Body of pancreas (tissue), 4 donors: Measurements from ENCODE around the gene GPS1. TPM values are rescaled to one million over a fixed set of nuclear protein-coding genes. Genes with fewer than 3 reads are reported as not detected.

Source experiments
- ATAC-seq: fragments of 150-250 bp; one replicate; pipeline ENCODE4 v1.9.1; 2016
- DNase-seq, 4 donors: peaks; one replicate each; pipeline ENCODE4 v3.0.0-alpha.2; 2019
- H3K27ac ChIP-seq, 4 donors: fragments of 200-600 bp; sonication (generic); 1 replicate in 3 of 4; 2 replicates in 1 of 4; pipeline versions ENCODE4 v1.5.1 to v1.6.1; 2016 to 2019; ENCODE audit warnings: mild to moderate bottlenecking in 1 of 4, mixed read lengths in 1 of 4, moderate library complexity in 1 of 4
- H3K27me3 ChIP-seq, 2 donors: fragments of 200-600 bp; sonication (generic); one replicate each; pipeline ENCODE4 v1.6.0; 2016; ENCODE audit warnings: mild to moderate bottlenecking in 1 of 2
- H3K36me3 ChIP-seq, 2 donors: fragments of 200-600 bp; sonication (generic); replicated peaks in 1 of 2; 2 replicates each; pipeline ENCODE4 v1.5.1; 2016; ENCODE audit warnings: low read depth in 2 of 2; ENCODE audit not compliant: insufficient read depth in 1 of 2
- H3K4me1 ChIP-seq: fragments of 200-600 bp; sonication (generic); one replicate; pipeline ENCODE4 v1.6.0; 2016
- H3K4me3 ChIP-seq, 2 donors: fragments of 200-600 bp; sonication (generic); 1 replicate in 1 of 2; 2 replicates in 1 of 2; pipeline ENCODE4 v1.5.1; 2016 to 2019
- H3K9me3 ChIP-seq, 3 donors: fragments of 200-600 bp; sonication (generic); 1 replicate in 2 of 3; 2 replicates in 1 of 3; pipeline ENCODE4 v1.5.1; 2016
- CTCF ChIP-seq, 7 experiments: fragments of 450-650 bp in 4 of 7; fragments of 200-600 bp in 3 of 7; sonication (generic) in 3 of 7; IDR thresholded peaks; one replicate each; pipeline ENCODE4 v1.5.1; 2016 to 2019; ENCODE audit warnings: antibody characterized with exemption in 7 of 7
- POLR2A ChIP-seq, 3 donors: fragments of 450-650 bp; IDR thresholded peaks; one replicate each; pipeline ENCODE4 v1.6.1; 2016; ENCODE audit warnings: antibody characterized with exemption in 3 of 3, mild to moderate bottlenecking in 2 of 3
- WGBS, 2 donors: methylation state at CpG; one replicate each; pipeline ENCODE4 v1.1.5; 2017; 5-methylcytosine and 5-hydroxymethylcytosine counted together
- intact Hi-C: fragments of 100-400 bp; cut with DNase I; formaldehyde crosslinking; loops from one replicate; pipeline ENCODE4 v1.15.1; 2023
- total RNA-seq, 2 donors: library from RNA; depleted of rRNA; stranded (reverse); fragments of >200 nt; gene quantifications; one replicate each; pipeline ENCODE4 v1.1.0, GENCODE V29; 2016

The GPS1 gene
- total RNA-seq, 2 donors from 2014 or later = 63.0 to 86.4 TPM

- Histone ChIP-seq H3K4me1 (peaks cover 9% of the 10 kb centered on the region), H3K36me3 (peaks cover 8 to 48% of the 10 kb centered on the region in 2 donors), H3K27ac (no peak overlapping the region), H3K9me3 (no peaks in the 10 kb centered on the region), H3K4me3 (no peak overlapping the region), H3K27me3 (no peaks in the 10 kb centered on the region)
- WGBS, 2 donors = 80 to 92% methylated on average over 2 to 15 of the region's 23 CpGs
- intact Hi-C loops = no loop called here
- DNase-seq (no peak), ATAC-seq (no peak)
- no peak for TF ChIP-seq POLR2A (IDR thresholded peaks at IDR 0.05)
- TF ChIP-seq CTCF (IDR thresholded peaks at IDR 0.05) = no peak
Measured at GRCh38 chr17:82092094-82092586, 40.4 kb downstream of the GPS1 start.

GRCh38 chr17:82092628-82092994, 40.9 kb downstream of the GPS1 start:
- WGBS, 2 donors = 93 to 95% methylated on average over 12 to 17 of the region's 20 CpGs
- DNase-seq (no peak), ATAC-seq (no peak)
- H3K36me3 ChIP-seq = peaks cover 8 to 44% of the 10 kb centered on the region in 2 donors
- TF ChIP-seq CTCF (IDR thresholded peaks at IDR 0.05) = no peak
- no peak for TF ChIP-seq POLR2A (IDR thresholded peaks at IDR 0.05)
- intact Hi-C loops = no loop called here
- no peaks in the 10 kb centered on the region for H3K9me3 ChIP-seq
- no peak overlapping the region for H3K4me3 ChIP-seq
- peaks cover 14% of the 10 kb centered on the region for H3K4me1 ChIP-seq
- no peak overlapping the region for H3K27ac ChIP-seq
- H3K27me3 ChIP-seq = no peaks in the 10 kb centered on the region

- intact Hi-C loops = no loop called here
Measured at GRCh38 chr17:82092995-82093751, 41.5 kb downstream of the GPS1 start.

GRCh38 chr17:82094931-82095776, 43.5 kb downstream of the GPS1 start:
- Histone ChIP-seq H3K27me3 (no peaks in the 10 kb centered on the region), H3K9me3 (no peaks in the 10 kb centered on the region), H3K36me3 (peaks cover 0 to 26% of the 10 kb centered on the region in 2 donors), H3K27ac (no peak overlapping the region), H3K4me3 (no peak overlapping the region), H3K4me1 (peaks cover 28% of the 10 kb centered on the region)
- TF ChIP-seq POLR2A (IDR thresholded peaks at IDR 0.05) (no peak), CTCF (IDR thresholded peaks at IDR 0.05) (no peak)
- DNase-seq (no peak), ATAC-seq (no peak)
- WGBS, 2 donors = 92% methylated on average over 15 to 33 of the region's 37 CpGs
- intact Hi-C loops = no loop called here

More at GRCh38 chr17:82092995-82093751, 41.5 kb downstream of the GPS1 start:
- H3K9me3 ChIP-seq = no peaks in the 10 kb centered on the region
- 94 to 100% methylated on average over 1 to 38 of the region's 40 CpGs for WGBS, 2 donors
- no peak overlapping the region for H3K27ac ChIP-seq
- peaks cover 16% of the 10 kb centered on the region for H3K4me1 ChIP-seq
- TF ChIP-seq CTCF (IDR thresholded peaks at IDR 0.05) (no peak), POLR2A (IDR thresholded peaks at IDR 0.05) (no peak)
- H3K4me3 ChIP-seq = no peak overlapping the region
- no peak for DNase-seq
- peaks cover 8 to 40% of the 10 kb centered on the region in 2 donors for H3K36me3 ChIP-seq
- no peaks in the 10 kb centered on the region for H3K27me3 ChIP-seq
- ATAC-seq = no peak
